MM.1S (cell line): Measurements from ENCODE around the gene FYB1.

Experiments used
- DNase-seq: peaks from one replicate; pipeline ENCODE4 v3.0.0-alpha.2; 2015
- H2AFZ ChIP-seq: fragments of 300-600 bp; sonication (generic); 2 replicates; pipeline ENCODE4 v1.6.0; 2016; ENCODE audit warnings: antibody characterized with exemption, low read length
- H3F3A ChIP-seq: fragments of 300-600 bp; sonication (generic); 2 replicates; pipeline ENCODE4 v1.6.1; 2016; ENCODE audit warnings: mild to moderate bottlenecking, antibody characterized with exemption, low read length, moderate library complexity, mixed read lengths; ENCODE audit not compliant: insufficient read depth
- H3K27ac ChIP-seq: fragments of 300-600 bp; sonication (generic); 2 replicates; pipeline ENCODE4 v1.5.1; 2016; ENCODE audit warnings: mild to moderate bottlenecking, low read length
- H3K27me3 ChIP-seq: fragments of 300-600 bp; sonication (generic); replicated peaks from 2 replicates; pipeline ENCODE4 v1.6.0; 2016; ENCODE audit warnings: low read length; ENCODE audit not compliant: insufficient read depth
- H3K36me3 ChIP-seq: fragments of 300-600 bp; sonication (generic); replicated peaks from 2 replicates; pipeline ENCODE4 v1.6.1; 2016; ENCODE audit warnings: mild to moderate bottlenecking, low read length, mixed read lengths; ENCODE audit not compliant: insufficient read depth
- H3K4me1 ChIP-seq: fragments of 300-600 bp; sonication (generic); 2 replicates; pipeline ENCODE4 v1.6.1; 2016; ENCODE audit warnings: low read length, mixed read lengths
- H3K4me2 ChIP-seq: fragments of 300-600 bp; sonication (generic); 2 replicates; pipeline ENCODE4 v1.6.0; 2016; ENCODE audit warnings: low read depth, low read length
- H3K4me3 ChIP-seq: fragments of 300-600 bp; sonication (generic); 2 replicates; pipeline ENCODE4 v1.5.1; 2016; ENCODE audit warnings: low read length, mixed read lengths
- H3K79me2 ChIP-seq: fragments of 300-600 bp; sonication (generic); 2 replicates; pipeline ENCODE4 v1.6.1; 2016; ENCODE audit warnings: mixed run types, low read length, mixed read lengths
- H3K9ac ChIP-seq: fragments of 300-600 bp; sonication (generic); 2 replicates; pipeline ENCODE4 v1.6.1; 2016; ENCODE audit warnings: low read length, mixed read lengths
- H3K9me2 ChIP-seq: fragments of 300-600 bp; sonication (generic); replicated peaks from 2 replicates; pipeline ENCODE4 v1.6.1; 2016; ENCODE audit warnings: mild to moderate bottlenecking, low read length, mixed read lengths; ENCODE audit not compliant: insufficient read depth
- H3K9me3 ChIP-seq: fragments of 300-600 bp; sonication (generic); replicated peaks from 2 replicates; pipeline ENCODE4 v1.6.1; 2016; ENCODE audit warnings: mild to moderate bottlenecking, low read length, mixed read lengths; ENCODE audit not compliant: insufficient read depth
- H4K20me1 ChIP-seq: fragments of 300-600 bp; sonication (generic); 2 replicates; pipeline ENCODE4 v1.6.1; 2016; ENCODE audit warnings: mild to moderate bottlenecking, low read length, moderate library complexity, mixed read lengths; ENCODE audit not compliant: insufficient read depth
- EZH2 ChIP-seq: fragments of 300-600 bp; sonication (generic); optimal IDR thresholded peaks from 2 replicates; pipeline ENCODE3; 2017; ENCODE audit warnings: low read depth, mild to moderate bottlenecking, antibody characterized with exemption, low read length, mixed read lengths
- EZH2phosphoT487 ChIP-seq: fragments of 300-600 bp; sonication (generic); IDR thresholded peaks from 2 replicates; pipeline ENCODE4 v1.6.1; 2018; ENCODE audit warnings: antibody characterized with exemption, low read length
- TF ChIP-seq, protein P1 (sequence below): fragments of 300-600 bp; sonication (generic); IDR thresholded peaks from 2 replicates; pipeline ENCODE4 v1.5.1; 2016; ENCODE audit warnings: antibody characterized with exemption, low read length, mixed read lengths

FYB1 gene

GRCh38 chr5:39190311-39191102, 28.9 kb downstream of the FYB1 start:
- no peaks in the 10 kb centered on the region for H3K36me3 ChIP-seq
- H3K9me3 ChIP-seq: no peaks in the 10 kb centered on the region
- no peaks in the 10 kb centered on the region for H3K27me3 ChIP-seq
- no peaks in the 10 kb centered on the region for H3K9me2 ChIP-seq
- TF ChIP-seq, protein P1, sequence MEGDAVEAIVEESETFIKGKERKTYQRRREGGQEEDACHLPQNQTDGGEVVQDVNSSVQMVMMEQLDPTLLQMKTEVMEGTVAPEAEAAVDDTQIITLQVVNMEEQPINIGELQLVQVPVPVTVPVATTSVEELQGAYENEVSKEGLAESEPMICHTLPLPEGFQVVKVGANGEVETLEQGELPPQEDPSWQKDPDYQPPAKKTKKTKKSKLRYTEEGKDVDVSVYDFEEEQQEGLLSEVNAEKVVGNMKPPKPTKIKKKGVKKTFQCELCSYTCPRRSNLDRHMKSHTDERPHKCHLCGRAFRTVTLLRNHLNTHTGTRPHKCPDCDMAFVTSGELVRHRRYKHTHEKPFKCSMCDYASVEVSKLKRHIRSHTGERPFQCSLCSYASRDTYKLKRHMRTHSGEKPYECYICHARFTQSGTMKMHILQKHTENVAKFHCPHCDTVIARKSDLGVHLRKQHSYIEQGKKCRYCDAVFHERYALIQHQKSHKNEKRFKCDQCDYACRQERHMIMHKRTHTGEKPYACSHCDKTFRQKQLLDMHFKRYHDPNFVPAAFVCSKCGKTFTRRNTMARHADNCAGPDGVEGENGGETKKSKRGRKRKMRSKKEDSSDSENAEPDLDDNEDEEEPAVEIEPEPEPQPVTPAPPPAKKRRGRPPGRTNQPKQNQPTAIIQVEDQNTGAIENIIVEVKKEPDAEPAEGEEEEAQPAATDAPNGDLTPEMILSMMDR: no peak
- TF ChIP-seq EZH2phosphoT487: no peak
- no peak for TF ChIP-seq EZH2
- peak overlapping the region; percentile 52; the same call in 1 of the 2 replicates for H3K27ac ChIP-seq
- DNase-seq: no peak
- H3K4me2 ChIP-seq: peak overlapping the region; percentile 57
- H3F3A ChIP-seq: peaks cover 27% of the 10 kb centered on the region
- no peak overlapping the region for H3K9ac ChIP-seq
- H3K4me3 ChIP-seq: no peak overlapping the region
- H3K4me1 ChIP-seq: peaks cover 42% of the 10 kb centered on the region
- no peak overlapping the region for H2AFZ ChIP-seq
- H4K20me1 ChIP-seq: no peaks in the 10 kb centered on the region
- H3K79me2 ChIP-seq: no peaks in the 10 kb centered on the region

DNA sequence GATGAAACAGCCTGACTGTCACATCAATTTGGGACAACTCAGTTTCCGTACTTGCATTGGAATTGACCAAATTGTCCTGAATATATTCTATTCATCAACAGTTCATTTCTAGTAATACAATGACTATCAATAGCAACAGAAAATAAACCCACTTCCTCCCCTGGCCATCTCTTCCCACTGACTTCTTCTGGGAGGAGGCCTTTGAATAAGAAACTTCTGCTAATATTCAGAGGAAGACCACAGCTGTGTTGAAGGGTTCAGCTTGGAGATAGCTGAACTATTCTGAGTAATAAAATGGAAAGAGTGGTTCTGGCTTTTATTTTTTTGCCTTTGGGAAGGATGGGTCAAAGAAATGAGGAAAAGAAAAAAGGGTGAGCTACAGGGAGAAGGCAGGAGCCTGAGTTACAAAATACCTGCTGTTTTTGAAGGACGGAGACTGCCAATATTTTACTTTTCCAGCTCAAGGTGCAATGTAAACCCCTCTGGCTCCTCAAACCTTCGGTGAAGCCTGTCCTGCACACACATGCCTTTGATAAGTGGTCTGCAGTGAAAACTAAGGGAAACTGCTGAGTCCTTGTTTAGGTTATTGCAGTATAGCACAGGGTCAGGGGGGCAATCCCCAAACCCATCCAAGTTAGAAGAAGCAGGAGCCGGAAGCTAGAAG, 29.9 kb downstream of the FYB1 start:
- H3K9me3 ChIP-seq: no peaks in the 10 kb centered on the region
- no peak overlapping the region for H3K9ac ChIP-seq
- H3K9me2 ChIP-seq: no peaks in the 10 kb centered on the region
- no peak overlapping the region for H3K4me3 ChIP-seq
- no peak for DNase-seq
- no peak overlapping the region for H2AFZ ChIP-seq
- H3F3A ChIP-seq: peaks cover 27% of the 10 kb centered on the region
- peaks cover 42% of the 10 kb centered on the region for H3K4me1 ChIP-seq
- H3K4me2 ChIP-seq: peak overlapping the region; percentile 31; the same call in 1 of the 2 replicates
- no peaks in the 10 kb centered on the region for H3K79me2 ChIP-seq
- H3K27me3 ChIP-seq: no peaks in the 10 kb centered on the region
- no peak overlapping the region for H3K27ac ChIP-seq
- H4K20me1 ChIP-seq: no peaks in the 10 kb centered on the region
- TF ChIP-seq, protein P1: no peak
- TF ChIP-seq EZH2 (no peak), EZH2phosphoT487 (no peak)
- no peaks in the 10 kb centered on the region for H3K36me3 ChIP-seq

DNA sequence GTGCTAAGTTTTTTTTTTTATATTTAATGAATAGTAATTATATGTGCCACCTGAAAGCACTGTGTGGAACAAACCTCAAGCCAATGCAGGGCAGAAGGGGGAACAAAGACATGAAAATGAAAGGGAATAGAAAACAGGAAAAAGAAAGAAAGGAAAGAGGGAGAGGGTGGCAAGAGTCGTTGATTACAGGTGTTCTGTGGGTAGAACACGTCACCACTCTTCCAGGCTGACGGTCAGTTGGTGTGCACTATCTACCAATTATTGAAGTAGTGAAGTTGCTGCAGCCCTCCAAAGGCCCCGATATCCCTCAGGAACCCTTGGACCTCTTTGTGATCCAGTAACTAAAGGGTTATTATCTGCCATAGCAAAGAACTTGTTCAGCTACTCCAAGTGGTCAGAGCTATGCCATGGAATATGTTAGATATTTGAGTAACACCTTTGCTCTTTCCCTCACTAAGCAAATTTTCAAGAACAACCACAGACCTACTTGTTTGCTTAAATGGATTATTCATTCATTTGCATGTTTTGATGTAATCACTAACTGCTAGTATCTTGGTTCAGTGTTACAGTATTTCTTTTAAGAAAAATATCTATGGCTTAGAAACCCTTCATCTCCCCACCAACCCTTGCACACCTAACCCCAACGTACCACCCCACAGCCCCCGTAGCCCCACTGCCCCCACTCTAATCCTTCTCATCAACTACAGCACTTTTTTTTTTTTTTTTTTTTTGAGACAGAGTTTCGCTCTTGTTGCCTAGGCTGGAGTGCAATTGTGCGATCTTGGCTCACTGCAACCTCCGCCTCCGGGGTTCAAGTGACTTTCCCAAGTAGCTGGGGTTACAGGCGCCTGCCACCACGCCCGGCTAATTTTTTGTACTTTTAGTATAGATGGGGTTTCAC, 31.3 kb downstream of the FYB1 start:
- no peak overlapping the region for H3K4me3 ChIP-seq
- peak overlapping the region; percentile 9; the same call in 1 of the 2 replicates for H3K27ac ChIP-seq
- H4K20me1 ChIP-seq: no peaks in the 10 kb centered on the region
- TF ChIP-seq EZH2phosphoT487: no peak
- TF ChIP-seq EZH2: no peak
- TF ChIP-seq, protein P1: no peak
- H2AFZ ChIP-seq: 0 out of 2 replicates have a peak overlapping the region, but pooled peaks have one; percentile 35
- no peak for DNase-seq
- H3K9ac ChIP-seq: no peak overlapping the region
- H3F3A ChIP-seq: peaks cover 27% of the 10 kb centered on the region
- no peaks in the 10 kb centered on the region for H3K9me2 ChIP-seq
- no peaks in the 10 kb centered on the region for H3K36me3 ChIP-seq
- no peaks in the 10 kb centered on the region for H3K27me3 ChIP-seq
- H3K4me2 ChIP-seq: peak overlapping the region; percentile 38; the same call in 1 of the 2 replicates
- no peaks in the 10 kb centered on the region for H3K9me3 ChIP-seq
- H3K79me2 ChIP-seq: no peaks in the 10 kb centered on the region
- H3K4me1 ChIP-seq: peaks cover 42% of the 10 kb centered on the region
